Non-pigmented ciliary epithelial cell (primary cell): ENCODE data around the gene TPX2.
A peak's percentile ranks its signal among the peaks of the same experiment; 100 is the strongest.

Experiments
- DNase-seq: peaks from one replicate; pipeline ENCODE4 v3.0.0-alpha.2; 2010; ENCODE audit warnings: low read depth

Gene TPX2

GRCh38 chr20:31705598-31706597 lies 33.2 kb upstream of the TPX2 start:
- DNase-seq: no peak

DNA sequence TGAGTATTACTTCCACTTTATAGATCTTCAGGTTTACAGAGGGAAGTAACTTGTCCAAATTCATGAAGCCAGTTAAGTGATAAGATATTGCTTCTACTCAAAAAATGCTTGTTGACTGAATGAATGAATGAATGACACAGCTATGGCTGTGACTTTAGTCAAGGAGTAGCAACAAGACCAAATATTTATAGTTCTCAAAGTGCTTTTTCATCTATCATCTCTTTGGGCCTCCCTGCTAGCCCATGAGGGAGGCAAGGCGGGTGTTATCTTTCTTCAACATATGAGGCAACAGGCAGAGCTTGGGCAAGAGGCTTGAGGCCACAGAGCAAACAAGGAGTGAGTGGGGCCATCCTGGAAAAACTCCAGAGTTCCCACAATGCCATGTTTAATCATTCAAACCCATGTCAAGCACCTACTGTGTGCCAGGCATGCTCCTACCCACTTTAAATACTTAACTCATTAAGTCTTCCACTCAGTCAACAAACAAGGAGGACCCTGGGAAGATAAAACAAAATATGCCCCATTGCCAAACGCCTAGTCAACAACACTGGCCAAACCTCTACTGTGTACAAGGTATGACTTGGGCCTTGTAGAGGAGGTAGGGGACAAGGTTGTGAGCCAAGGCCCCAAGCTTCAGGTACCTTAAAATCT lies 32.4 kb upstream of the TPX2 start:
- DNase-seq: no peak

DNA sequence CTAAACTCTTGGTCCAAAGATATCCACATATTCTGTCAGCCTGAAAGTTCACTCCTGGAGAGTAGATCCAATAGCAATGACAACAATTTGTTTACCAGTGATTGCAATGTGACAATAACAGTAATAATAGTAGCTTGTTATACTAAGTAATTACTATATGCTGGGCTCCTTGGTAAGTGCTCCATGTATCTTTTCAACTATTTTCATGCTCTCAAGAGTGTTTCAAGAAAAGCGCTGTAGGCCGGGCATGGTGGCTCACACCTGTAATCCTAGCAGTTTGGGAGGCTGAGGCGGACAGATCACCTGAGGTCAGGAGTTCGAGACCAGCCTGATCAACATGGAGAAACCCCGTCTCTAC lies 31.9 kb upstream of the TPX2 start:
- no peak for DNase-seq

DNA sequence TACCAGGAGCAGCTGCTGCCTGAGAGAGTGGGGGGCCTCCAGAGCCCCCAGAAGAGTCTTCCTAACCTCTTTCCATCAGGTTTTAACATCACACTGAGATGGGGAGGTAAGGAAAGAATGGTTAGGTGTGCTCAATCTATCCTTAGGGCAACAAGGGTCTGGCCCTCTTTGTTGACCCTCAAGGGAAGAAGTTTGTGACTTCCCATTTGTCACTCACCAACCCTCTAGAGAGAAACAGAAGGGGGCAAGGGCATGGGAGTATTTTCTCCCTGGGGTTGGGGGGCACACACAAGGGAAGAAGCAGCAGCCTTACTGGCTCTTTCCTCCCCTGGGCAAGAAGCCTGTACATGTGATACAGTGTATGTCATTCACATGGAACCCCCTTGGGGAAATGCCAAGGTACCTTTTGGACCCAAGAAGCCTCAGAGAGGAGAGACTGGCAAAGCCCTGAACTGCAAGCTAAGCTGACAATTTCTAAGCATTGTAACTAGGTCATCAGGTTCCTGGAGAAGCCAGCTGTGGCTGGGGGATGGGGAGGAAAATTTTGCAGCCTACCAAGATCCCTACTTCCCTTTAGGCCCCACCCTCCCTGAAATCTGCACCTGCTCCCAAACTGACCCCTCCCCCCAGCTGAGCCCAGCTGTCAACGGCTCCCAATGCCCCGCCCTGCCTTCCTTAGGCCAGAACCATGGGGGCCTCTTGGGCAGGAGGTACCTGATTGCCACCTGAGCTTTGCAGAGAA lies 30.9 kb upstream of the TPX2 start:
- no peak for DNase-seq

DNA sequence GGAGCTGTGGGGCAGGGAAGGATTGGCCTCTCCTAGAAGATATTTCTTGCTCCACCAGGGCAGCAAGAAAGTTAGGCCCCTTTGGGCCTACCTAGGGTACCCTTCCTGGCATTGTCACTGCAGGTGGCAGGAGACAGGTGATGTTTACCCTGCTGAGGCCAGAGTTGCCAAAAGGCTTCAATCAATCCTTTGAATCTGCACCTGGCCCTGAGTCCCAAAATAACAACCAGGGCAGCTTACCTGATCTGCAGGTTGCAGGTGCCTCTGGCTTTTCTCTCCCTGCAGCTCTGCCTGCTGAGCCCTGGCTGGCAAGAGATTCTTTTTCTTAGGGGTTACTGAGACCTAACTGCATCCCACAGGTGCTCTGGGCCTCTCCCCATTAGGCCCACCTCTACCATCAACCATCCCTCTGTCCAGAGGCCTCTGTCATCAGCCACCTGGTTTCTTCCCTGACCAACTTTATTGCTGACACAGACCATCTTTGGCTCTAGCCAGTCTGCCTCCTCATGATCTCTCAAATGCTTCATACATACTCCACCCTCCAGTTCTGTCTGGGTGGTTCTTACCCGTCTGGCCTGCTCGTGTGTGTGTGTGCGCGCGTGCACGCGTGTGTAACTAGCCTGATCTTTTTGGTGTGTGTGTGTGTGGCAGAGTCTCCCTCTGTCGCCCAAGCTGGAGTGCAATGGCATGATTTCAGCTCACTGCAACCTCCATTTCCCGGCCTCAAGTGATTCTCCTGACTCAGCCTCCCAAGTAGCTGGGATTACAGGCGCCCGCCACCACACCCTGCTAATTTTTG lies 30.2 kb upstream of the TPX2 start:
- DNase-seq: no peak

- no peak for DNase-seq
Observed at GRCh38 chr20:31709939-31710338, 29.2 kb upstream of the TPX2 start.

DNA sequence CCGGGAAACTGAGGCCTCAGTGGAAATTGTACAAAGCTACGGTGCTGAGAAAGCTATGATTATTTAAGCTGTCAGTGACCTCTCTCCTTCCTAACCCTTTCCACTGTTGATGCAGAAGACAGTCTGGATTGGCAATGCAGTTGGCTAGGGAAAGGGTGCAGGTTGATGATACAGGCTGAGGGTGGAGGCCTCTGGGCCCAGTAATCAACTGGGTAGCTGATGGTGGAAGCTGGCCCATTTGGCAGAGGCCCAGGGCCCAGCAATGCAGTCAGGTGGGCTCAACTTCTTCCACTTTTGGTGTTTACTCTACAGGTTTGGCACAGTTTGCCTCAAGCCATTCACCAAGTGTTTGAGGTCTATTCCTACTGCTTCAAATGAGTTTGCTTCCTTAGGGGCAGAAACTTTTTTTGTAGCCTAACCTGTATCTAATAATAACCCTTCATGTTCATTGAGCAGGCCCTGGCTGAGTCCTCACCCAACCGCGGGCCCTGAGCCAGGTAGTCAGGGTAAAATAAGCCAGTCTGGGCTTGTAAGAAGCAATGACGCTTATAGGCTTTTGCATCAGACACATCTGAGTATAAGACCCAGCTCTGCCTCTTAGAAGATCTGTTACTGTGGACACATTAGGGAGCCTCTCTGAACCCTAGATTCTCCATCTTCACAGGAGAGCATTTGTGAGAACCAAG lies 28.5 kb upstream of the TPX2 start:
- DNase-seq: no peak

- DNase-seq: no peak
Observed at GRCh38 chr20:31711179-31712111, 27.6 kb upstream of the TPX2 start.

DNA sequence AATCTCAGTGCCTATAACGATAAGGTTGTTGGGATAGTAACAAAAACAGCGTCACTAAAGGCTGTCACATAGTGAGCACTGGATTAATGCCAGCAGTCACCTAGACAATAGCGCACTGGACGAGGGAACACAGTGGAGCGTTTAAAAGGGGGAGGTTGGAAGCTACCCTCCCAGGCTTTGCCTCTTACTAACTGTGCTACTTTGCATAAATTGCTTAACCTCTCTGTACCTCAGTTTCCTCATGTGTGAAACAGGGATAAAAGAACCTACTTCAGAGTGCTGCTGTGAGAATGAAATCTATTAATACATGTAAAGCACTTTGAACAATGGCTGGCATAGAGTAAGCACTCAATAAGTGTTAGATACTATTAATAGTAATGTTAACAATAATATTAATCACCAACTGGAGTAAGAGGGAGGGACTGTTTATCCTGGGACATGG lies 27.0 kb upstream of the TPX2 start:
- DNase-seq: no peak

DNA sequence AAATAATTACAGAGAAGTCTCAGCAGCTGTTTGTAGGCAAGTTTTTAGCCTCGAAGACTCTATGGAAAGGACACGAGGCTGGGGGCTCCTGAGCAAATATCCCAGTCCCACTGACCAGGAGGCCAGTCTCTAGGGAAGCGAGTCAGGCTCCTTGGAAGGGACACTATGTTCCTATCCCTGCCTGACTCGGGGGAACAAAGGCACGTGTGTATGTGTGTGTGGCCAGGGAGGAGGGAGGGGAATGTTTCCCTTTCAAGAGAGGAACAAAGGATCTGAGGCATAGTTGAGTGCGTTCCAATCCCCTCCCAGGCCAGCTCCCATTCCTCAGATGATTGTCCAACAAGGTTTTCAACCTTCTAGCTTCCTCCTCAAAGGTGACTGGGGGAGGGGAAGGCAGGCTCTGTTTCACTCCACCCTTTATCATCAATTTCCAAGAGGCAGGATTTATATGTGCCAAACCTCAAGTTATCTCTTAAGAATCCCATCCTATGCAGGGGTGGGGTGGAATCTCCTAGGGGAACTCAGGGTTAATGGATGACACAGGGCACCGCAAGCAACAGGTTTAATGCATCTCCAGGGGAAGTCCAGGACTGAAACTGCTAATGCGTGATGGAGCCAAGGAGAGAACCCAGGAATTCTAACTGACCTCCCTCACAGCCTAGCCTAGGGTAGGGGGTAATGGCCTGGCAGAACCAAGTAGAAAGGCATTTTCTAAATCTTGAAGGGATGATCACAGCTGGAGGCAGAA lies 26.4 kb upstream of the TPX2 start:
- peak; percentile 76 for DNase-seq

DNA sequence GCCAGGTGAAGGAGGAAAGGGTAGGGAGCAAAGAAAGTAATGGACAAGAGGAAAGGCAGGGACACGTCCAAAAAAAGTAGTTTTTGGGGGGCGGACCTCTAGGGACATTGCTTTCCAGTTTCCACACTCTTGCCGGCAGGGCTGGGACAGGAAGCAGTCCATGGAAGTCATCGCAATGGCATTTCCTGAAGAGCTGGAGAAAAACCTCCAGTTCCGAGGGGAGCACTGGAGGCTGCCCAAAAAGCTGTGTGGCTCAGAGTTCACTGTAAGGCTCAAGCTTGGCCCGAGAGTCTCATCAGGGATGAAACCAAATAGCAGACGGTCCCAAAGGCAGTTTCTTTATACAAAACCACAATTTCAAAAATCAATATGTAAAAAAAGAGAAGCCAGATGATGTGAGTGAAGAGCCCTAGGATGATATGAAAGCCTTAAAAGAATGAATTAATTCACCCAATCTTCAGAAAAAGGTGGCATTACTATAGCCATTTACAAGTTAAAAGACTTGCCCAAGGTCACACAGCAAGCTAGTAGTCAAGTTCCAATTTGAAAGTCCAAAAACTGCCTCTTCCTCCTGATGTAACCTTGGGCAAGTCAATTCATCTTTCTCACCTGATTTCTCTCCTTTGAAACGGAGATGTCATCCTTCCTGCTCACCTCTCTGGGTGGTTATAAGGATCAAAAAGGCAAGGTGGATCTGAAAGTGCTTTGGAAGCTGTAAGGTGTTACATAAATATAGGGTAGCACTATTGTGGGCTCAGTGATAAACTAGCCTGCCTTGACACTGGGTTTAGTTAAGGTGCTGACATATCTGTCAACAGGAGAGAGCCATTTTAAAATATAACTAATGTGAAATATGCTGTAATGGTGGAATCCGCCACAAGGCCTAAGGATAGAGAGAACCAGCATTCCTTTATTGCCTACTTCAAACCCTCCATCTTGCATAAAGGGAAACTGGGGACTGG lies 25.5 kb upstream of the TPX2 start:
- peak; percentile 67 for DNase-seq

DNA sequence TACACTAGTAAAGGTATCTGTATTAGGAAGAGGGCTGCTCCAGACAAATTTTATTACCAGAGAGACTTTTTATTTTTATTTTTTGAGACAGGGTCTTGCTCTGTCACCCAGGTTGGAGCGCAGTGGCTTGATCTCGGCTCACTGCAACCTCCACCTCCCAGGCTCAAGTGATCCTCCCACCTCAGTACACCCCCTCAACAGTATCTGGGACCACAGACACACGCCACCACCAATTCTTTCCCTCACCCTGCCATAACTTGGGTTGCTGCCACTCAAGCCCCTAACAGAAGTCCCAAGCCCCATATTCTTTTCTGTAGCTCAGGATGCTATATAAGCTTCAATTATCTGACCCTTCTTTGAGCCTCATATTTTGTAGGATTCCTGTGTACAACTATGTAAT lies 23.3 kb upstream of the TPX2 start:
- DNase-seq: no peak

DNA sequence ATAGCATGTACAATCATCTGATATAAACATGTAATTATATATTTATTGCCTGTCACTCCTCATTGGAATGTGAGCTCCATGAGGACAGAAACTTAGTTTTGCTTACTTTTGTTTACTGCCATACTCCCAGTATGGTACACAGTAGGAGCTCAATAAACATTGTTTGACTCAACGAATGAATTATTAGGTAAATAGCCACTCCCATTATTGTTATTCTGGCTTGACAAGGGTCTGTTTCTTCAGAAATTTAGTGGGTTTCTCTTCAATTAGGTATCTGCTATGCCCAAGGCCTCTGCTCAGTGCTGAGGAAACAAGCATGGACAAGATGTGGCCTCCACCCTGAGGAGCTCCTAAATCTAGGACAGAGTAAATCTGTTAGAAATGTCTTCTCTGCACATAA lies 22.7 kb upstream of the TPX2 start:
- no peak for DNase-seq

- no peak for DNase-seq
Observed at GRCh38 chr20:31716818-31717477, 22.1 kb upstream of the TPX2 start.

DNA sequence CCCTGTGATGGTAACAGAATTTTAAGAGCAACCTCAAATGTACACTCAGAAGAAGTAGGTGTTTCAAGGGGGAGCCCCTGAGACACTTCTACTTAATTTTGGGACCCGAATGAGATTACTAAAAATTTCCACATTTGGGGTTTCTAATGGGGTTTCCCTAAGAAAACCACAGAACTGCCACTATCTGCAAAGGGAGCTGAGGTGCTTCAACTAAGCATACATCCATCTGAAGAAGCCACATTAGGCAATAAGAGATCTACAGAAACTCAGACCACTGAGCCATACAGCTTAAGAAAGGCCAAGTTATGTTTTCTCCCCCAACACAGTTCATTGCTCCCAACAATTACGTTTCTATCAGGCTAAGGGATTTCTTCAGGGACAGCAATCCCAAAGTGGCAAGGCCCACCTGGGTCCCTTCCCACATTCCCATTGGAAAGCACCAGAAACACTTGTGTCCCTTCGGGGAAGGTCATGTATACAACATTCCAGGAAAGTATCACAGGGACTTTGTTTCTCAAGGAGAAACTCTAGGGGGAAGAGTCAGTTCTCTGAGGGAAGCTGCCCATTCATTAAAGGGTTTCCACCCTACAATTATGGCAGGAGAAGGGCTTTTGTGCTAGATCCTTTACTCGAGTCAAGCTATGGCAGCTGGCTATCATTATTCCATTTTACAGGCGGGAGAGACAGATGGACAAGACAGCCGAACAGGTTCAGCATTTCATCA lies 21.4 kb upstream of the TPX2 start:
- no peak for DNase-seq

- no peak for DNase-seq
Observed at GRCh38 chr20:31718952-31719643, 20.0 kb upstream of the TPX2 start.
